ENCODE data around the gene MAD2L2.

MAD2L2 gene

DNA sequence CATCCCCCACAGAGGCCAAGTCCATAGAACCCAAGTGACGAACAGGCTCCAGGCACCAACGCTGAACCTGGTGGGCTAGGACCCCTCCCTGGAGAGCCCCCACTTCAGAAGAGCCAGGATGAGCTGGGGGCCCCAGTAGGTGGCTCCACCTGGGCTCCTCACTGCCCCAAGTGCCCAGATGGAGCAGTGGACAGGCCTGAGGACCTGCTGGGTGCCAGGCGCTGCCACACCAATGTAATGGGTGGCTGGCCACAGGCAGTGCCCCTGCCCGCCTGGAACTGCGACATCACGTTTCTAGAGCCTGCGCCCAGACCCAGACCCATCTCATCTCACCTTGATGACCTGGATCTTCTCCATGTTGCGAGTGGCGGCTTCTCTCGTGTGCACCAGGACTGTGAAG lies 5.6 kb downstream of the MAD2L2 start:
- TF ChIP-seq, protein P1, sequence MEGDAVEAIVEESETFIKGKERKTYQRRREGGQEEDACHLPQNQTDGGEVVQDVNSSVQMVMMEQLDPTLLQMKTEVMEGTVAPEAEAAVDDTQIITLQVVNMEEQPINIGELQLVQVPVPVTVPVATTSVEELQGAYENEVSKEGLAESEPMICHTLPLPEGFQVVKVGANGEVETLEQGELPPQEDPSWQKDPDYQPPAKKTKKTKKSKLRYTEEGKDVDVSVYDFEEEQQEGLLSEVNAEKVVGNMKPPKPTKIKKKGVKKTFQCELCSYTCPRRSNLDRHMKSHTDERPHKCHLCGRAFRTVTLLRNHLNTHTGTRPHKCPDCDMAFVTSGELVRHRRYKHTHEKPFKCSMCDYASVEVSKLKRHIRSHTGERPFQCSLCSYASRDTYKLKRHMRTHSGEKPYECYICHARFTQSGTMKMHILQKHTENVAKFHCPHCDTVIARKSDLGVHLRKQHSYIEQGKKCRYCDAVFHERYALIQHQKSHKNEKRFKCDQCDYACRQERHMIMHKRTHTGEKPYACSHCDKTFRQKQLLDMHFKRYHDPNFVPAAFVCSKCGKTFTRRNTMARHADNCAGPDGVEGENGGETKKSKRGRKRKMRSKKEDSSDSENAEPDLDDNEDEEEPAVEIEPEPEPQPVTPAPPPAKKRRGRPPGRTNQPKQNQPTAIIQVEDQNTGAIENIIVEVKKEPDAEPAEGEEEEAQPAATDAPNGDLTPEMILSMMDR (IDR thresholded peaks at IDR 0.05): no peak

DNA sequence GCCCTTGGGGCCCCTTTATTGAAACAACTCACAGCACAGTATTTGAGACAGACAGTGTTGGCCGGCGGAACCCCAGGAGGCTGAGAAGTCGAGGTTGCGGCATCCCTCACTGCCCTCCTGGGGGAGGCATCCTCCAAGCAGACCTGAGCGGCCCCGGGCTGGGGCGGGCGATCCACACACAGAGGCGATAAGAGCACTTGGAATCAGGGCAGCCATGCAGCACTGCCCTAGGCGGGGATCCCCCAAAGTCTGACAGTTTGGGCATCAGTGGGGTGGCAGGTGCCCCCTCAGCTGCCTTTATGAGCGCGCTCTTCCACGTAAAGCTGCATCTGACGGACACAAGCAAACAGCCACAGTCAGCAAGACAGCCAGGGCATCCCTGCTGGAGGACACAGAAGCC lies 6.5 kb downstream of the MAD2L2 start:
- TF ChIP-seq, protein P1 (IDR thresholded peaks at IDR 0.05): no peak

DNA sequence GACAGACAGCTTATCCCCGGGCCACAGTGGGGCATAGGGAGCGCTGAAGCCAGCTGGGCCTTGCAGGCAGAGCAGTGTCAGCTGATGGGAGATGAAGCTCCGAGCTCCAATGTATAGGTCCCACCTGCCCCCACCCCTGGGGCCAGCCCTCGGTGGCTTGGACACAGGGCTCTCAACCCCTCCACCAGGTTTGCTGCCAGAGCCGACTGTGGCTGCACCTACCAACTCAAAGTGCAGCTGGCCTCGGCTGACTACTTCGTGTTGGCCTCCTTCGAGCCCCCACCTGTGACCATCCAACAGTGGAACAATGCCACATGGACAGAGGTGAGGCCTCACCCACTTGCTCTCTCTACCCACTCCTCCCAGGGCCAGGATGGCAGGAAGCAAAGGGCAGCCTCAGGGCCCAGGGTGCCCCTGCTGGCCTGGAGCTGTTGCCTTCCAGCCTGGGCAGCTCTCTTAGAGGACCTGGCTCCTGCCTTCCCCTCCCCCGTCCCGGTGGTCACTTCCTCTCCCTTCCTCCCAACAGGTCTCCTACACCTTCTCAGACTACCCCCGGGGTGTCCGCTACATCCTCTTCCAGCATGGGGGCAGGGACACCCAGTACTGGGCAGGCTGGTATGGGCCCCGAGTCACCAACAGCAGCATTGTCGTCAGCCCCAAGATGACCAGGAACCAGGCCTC lies 7.7 kb downstream of the MAD2L2 start:
- TF ChIP-seq, protein P1 (IDR thresholded peaks at IDR 0.05): no peak

- TF ChIP-seq, protein P1 (IDR thresholded peaks at IDR 0.05): no peak
These were observed 9.2 kb downstream of the MAD2L2 start for GRCh38 chr1:11671544-11672286.

DNA sequence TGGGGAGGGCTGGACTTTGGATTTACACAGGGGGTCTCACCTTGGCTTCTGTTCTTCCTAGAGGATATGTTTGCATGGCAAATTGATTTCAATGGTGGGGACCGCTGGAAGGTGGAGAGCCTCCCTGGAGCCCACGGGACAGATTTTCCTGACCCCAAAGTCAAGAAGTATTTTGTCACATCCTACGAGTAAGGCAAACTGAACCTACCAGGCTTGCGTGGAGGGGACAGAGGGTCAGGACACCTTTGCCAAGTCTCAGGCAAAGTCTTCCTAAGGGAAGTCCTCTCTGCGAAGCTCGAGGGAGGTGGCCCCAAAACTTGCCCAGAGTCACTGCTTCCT lies 9.8 kb downstream of the MAD2L2 start:
- TF ChIP-seq, protein P1 (IDR thresholded peaks at IDR 0.05): no peak

DNA sequence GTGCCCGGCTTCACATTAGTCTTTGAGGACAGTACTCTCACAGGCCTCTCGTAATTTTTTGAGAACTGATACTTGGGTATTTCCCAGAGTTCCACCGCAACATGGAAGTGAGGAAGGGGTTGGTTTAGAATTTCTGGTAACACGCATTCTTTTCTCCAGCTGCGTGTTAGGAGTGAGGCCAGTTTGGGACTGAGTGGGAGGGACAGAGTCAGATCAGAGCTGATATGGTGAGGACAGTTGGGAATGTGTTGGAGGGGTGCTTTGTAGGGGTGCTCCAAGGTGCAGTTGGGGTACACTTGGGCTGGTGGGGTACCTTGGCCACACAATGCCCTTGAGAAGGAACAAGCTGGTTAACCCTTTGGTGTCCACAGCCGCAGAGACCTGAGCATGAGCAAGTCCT lies 10.2 kb downstream of the MAD2L2 start:
- TF ChIP-seq, protein P1 (IDR thresholded peaks at IDR 0.05): no peak

- TF ChIP-seq, protein P1 (IDR thresholded peaks at IDR 0.05): no peak
These were observed 12.4 kb downstream of the MAD2L2 start for GRCh38 chr1:11668516-11668915.
